MCF 10A (cell line): ENCODE measurements around the gene FKBP4. TPM values are rescaled to one million over a fixed set of nuclear protein-coding genes. Genes with fewer than 3 reads are reported as not detected.

Source experiments
- BruUV-seq: library from RNA; stranded (reverse); fragments of 400-500 nt; replicated peaks from 2 replicates; lab custom pipeline; 2021; lab: Mats Ljungman, UMichigan
- CTCF ChIA-PET: fragments of 300-600 bp; sonication (Branson Sonifier 250); formaldehyde crosslinking; extraction: SDS; loops from one replicate; lab custom pipeline; 2021; ENCODE audit warnings: antibody characterized with exemption, inconsistent platforms; lab: Yijun Ruan, JAX
- POLR2A ChIA-PET: fragments of 300-600, 350-650 bp; sonication (Branson Sonifier 250); formaldehyde crosslinking; extraction: SDS; loops from one replicate; lab custom pipeline; 2020; ENCODE audit warnings: antibody characterized with exemption, inconsistent platforms; lab: Yijun Ruan, JAX
- DNase-seq: peaks from one replicate; pipeline ENCODE4 v3.0.0-alpha.2; 2018; ENCODE audit not compliant: unreplicated experiment
- H3K27ac Mint-ChIP-seq: one replicate; pipeline ENCODE4 v1.8.0; 2022; ENCODE audit warnings: mild to moderate bottlenecking, low read depth, mixed read lengths; ENCODE audit not compliant: unreplicated experiment
- H3K27me3 Mint-ChIP-seq: one replicate; pipeline ENCODE4 v1.8.0; 2022; ENCODE audit warnings: mixed read lengths; ENCODE audit not compliant: insufficient read depth, unreplicated experiment
- H3K36me3 Mint-ChIP-seq: one replicate; pipeline ENCODE4 v1.8.0; 2022; ENCODE audit warnings: mild to moderate bottlenecking, moderate library complexity, mixed read lengths; ENCODE audit not compliant: insufficient read depth, unreplicated experiment
- H3K4me1 Mint-ChIP-seq: one replicate; pipeline ENCODE4 v1.8.0; 2022; ENCODE audit warnings: mixed read lengths; ENCODE audit not compliant: insufficient read depth, unreplicated experiment
- H3K4me3 Mint-ChIP-seq: one replicate; pipeline ENCODE4 v1.8.0; 2022; ENCODE audit warnings: mild to moderate bottlenecking, moderate library complexity, mixed read lengths; ENCODE audit not compliant: unreplicated experiment
- H3K9me3 Mint-ChIP-seq: one replicate; pipeline ENCODE4 v1.8.0; 2022; ENCODE audit warnings: mixed read lengths; ENCODE audit not compliant: unreplicated experiment
- intact Hi-C: fragments of 100-400 bp; cut with micrococcal nuclease; formaldehyde crosslinking; loops from 2 replicates; pipeline ENCODE4 v1.14.1; 2022
- total RNA-seq: library from RNA; stranded (reverse); gene quantifications from 2 replicates; pipeline ENCODE4 v1.2.3, GENCODE V29; 2022
- TF ChIP-seq, protein P1 (sequence below): fragments of 200-600 bp; IDR thresholded peaks from one replicate; pipeline ENCODE4 v1.8.0; 2022; ENCODE audit warnings: antibody characterized with exemption, mild to moderate bottlenecking; ENCODE audit not compliant: unreplicated experiment

Gene FKBP4
- total RNA-seq, 1 experiment from 2014 or later, result 79.1 TPM

DNA sequence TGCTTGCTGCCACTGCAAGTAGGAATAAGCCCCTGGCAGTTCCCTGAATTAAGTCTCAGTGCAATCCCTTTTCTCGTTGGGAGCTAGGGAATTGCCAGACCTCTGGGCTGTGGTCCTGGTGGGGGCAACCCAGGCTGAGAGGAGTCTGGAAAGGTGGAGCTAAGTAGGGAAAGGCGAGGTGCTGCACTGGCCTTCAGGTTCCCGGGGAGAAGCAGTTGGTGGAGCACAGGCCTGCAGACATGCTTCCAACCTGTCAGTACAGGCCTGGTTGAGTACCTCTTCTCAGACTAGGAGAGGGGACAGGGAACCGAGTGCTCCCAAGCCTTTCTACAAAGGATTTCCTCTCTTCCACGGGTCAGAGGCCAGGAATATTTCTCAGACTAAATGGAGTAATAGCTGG, 38.6 kb downstream of the FKBP4 start:
- TF ChIP-seq, protein P1, sequence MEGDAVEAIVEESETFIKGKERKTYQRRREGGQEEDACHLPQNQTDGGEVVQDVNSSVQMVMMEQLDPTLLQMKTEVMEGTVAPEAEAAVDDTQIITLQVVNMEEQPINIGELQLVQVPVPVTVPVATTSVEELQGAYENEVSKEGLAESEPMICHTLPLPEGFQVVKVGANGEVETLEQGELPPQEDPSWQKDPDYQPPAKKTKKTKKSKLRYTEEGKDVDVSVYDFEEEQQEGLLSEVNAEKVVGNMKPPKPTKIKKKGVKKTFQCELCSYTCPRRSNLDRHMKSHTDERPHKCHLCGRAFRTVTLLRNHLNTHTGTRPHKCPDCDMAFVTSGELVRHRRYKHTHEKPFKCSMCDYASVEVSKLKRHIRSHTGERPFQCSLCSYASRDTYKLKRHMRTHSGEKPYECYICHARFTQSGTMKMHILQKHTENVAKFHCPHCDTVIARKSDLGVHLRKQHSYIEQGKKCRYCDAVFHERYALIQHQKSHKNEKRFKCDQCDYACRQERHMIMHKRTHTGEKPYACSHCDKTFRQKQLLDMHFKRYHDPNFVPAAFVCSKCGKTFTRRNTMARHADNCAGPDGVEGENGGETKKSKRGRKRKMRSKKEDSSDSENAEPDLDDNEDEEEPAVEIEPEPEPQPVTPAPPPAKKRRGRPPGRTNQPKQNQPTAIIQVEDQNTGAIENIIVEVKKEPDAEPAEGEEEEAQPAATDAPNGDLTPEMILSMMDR, result no peak
- Mint-ChIP-seq H3K9me3 (no peaks in the 10 kb centered on the region), H3K4me1 (no peaks in the 10 kb centered on the region), H3K27ac (no peak overlapping the region), H3K36me3 (peaks cover 25% of the 10 kb centered on the region), H3K27me3 (no peaks in the 10 kb centered on the region), H3K4me3 (no peak overlapping the region)
- ChIA-PET POLR2A (interaction anchor here (1.0 kb wide), 1 partner anchor 19 kb away, joined by 5 read pairs; no protein-coding TSS in a partner anchor), CTCF (interaction anchor here (0.9 to 1.7 kb wide), 2 partner anchors 12 to 21 kb away, joined by 3 to 4 read pairs; no protein-coding TSS in a partner anchor)
- DNase-seq, result no peak
- BruUV-seq, result no TSS peak
- intact Hi-C loops, result no loop called here

DNA sequence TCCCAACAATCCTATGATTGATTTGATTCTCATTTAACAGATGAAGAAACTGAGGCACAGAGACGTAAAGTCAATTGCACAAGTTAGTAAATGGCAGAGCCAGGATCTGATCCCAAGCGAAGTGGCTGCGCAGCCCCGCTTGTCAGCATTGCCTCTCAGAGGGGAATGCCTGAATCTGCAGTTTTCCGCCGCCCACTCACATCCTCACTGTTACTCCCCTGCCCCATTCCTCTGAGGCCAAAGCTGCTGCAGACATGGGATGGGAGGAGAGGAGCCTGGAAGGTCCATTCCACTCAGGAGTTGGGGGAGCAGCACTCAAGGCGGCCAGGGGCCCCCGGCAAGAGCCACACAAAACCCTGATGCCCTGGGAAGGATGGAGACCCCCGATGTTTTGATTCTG, 39.0 kb downstream of the FKBP4 start:
- BruUV-seq, result no TSS peak
- TF ChIP-seq, protein P1, result no peak
- Mint-ChIP-seq H3K27ac (no peak overlapping the region), H3K9me3 (no peaks in the 10 kb centered on the region), H3K27me3 (no peaks in the 10 kb centered on the region), H3K36me3 (peaks cover 25% of the 10 kb centered on the region), H3K4me1 (no peaks in the 10 kb centered on the region), H3K4me3 (no peak overlapping the region)
- DNase-seq, result no peak
- ChIA-PET CTCF (interaction anchor here (0.8 to 1.7 kb wide), 3 partner anchors 11 to 20 kb away, joined by 3 to 4 read pairs (median 4); no protein-coding TSS in a partner anchor), POLR2A (interaction anchor here (1.0 kb wide), 1 partner anchor 20 kb away, joined by 5 read pairs; no protein-coding TSS in a partner anchor)
- intact Hi-C loops, result no loop called here

DNA sequence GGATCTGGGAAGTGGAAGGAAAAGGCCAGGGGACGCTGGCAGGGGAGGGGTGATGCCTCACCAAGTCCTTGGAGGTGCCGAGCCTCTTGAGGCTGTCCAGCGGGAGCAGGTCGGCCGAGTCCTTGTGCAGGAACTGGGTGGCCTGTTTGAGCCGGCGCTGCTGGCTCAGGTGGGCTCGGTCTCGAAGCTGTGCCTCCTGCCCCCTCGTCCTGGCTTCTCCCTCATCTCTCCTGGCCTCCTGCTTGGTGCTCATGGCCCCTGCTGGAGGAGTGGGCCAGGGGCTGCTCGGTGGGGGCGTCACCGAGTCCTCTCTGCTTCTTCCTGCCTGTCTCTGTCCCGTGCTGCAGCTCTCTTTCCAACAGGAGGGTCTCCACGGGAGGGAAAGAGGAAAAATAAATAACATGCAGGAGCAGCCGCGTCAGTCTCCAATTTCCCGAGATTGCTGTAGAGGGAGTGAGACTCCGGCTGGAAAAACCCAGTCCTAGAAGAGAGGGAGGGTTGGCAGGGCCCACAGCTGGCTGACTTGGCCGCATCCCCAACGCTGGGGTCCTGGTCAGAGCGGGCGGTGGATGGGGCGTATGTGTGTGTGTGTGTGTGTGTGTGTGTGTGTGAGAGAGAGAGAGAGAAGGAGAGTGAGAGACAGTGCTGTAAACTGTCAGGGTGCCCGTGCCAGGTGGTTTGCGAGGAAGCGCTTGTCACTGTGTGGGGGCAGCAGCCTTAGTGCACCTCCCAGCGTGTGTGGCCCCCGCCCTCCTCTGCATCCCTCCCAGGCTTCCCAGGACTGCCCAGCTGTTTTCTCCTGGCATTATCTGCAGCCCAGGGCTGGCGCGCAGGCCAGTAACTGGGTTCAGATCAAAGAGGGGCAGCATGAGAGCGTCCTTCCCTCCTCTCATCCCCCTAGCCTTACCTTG, 40.1 kb downstream of the FKBP4 start, which contains the start of gene NRIP2:
NRIP2 (minus strand) TSS at position 455 of the 911 bp plus-strand sequence; CDS start at position 403, 52 bp downstream.
- H3K4me1 Mint-ChIP-seq, result no peaks in the 10 kb centered on the region
- intact Hi-C loops, result no loop called here
- no peaks in the 10 kb centered on the region for H3K9me3 Mint-ChIP-seq
- ChIA-PET CTCF (interaction anchor here (0.8 to 1.3 kb wide), 2 partner anchors 21 kb away, joined by 4 to 6 read pairs; no protein-coding TSS in a partner anchor), POLR2A (no interaction called here)
- BruUV-seq, result no TSS peak
- H3K36me3 Mint-ChIP-seq, result peaks cover 20% of the 10 kb centered on the region
- TF ChIP-seq, protein P1, result no peak
- no peak within 1 kb of the TSS for H3K27ac Mint-ChIP-seq
- H3K27me3 Mint-ChIP-seq, result no peaks in the 10 kb centered on the region
- no peak for DNase-seq
- no peak within 1 kb of the TSS for H3K4me3 Mint-ChIP-seq
